GM12878 (cell line): ENCODE data around the gene LBR. TPM values are rescaled to one million over a fixed set of nuclear protein-coding genes. Genes with fewer than 3 reads are reported as not detected.

ENCODE experiments used
- ATAC-seq: fragments of 200-7000 bp; cut with Tn5 transposase; 3 replicates; pipeline ENCODE4 v1.9.1; 2020; ENCODE audit warnings: mild to moderate bottlenecking, moderate library complexity
- BruUV-seq: library from RNA; stranded (reverse); fragments of 400-500 nt; replicated peaks from 2 replicates; lab custom pipeline; 2021; lab: Mats Ljungman, UMichigan
- CTCF ChIA-PET: fragments of 300-600 bp; sonication (Branson Sonifier 250); formaldehyde crosslinking; extraction: SDS; loops from one replicate; lab custom pipeline; 2021; ENCODE audit warnings: inconsistent platforms; lab: Yijun Ruan, JAX
- POLR2A ChIA-PET: fragments of 350-600 bp; formaldehyde crosslinking; extraction: SDS; loops from one replicate; lab custom pipeline; 2021; ENCODE audit warnings: inconsistent platforms; lab: Charles Lee
- RAD21 ChIA-PET: fragments of 300-600 bp; sonication (Branson Sonifier 250); formaldehyde crosslinking; loops from one replicate; lab custom pipeline; 2023; ENCODE audit warnings: antibody characterized with exemption; ENCODE audit not compliant: unreplicated experiment; lab: Charles Lee
- SMC1A ChIA-PET: fragments of 300-600 bp; sonication (Branson Sonifier 250); formaldehyde crosslinking; loops from one replicate; lab custom pipeline; 2023; ENCODE audit not compliant: unreplicated experiment, uncharacterized antibody; lab: Charles Lee
- DNase-seq: peaks from one replicate; pipeline ENCODE4 v3.0.0-alpha.2; 2011; ENCODE audit warnings: low read depth, low spot score
- FAIRE-seq: peaks from 3 replicates; lab custom pipeline; 2011; peaks lifted over from hg19 to GRCh38; lab: Jason Lieb, UNC
- H2AFZ ChIP-seq: 2 replicates; pipeline ENCODE4 v1.6.0; 2011; ENCODE audit warnings: low read depth, low read length, control low read depth; ENCODE audit not compliant: control insufficient read depth
- H3K27ac ChIP-seq: 2 replicates; pipeline ENCODE4 v1.5.1; 2011; ENCODE audit warnings: control low read depth; ENCODE audit not compliant: control insufficient read depth, insufficient read depth
- H3K27me3 ChIP-seq, 2 experiments: replicated peaks in 1 of 2; 2 replicates each; pipeline versions ENCODE4 v1.6.0 to v1.6.1; 2011; ENCODE audit warnings: low read length in 1 of 2; ENCODE audit not compliant: control insufficient read depth in 2 of 2, insufficient read depth in 2 of 2
- H3K36me3 ChIP-seq, 2 experiments: 2 replicates each; pipeline ENCODE4 v1.5.1; 2011; ENCODE audit warnings: low read length in 1 of 2; ENCODE audit not compliant: control insufficient read depth in 2 of 2, insufficient read depth in 2 of 2
- H3K4me1 ChIP-seq: 2 replicates; pipeline ENCODE4 v1.6.1; 2011; ENCODE audit warnings: mild to moderate bottlenecking, low read length, moderate library complexity, mixed read lengths; ENCODE audit not compliant: control insufficient read depth, insufficient read depth
- H3K4me2 ChIP-seq: 2 replicates; pipeline ENCODE4 v1.6.0; 2011; ENCODE audit warnings: control low read depth; ENCODE audit not compliant: control insufficient read depth, insufficient read depth
- H3K4me3 ChIP-seq: fragments of 200-600 bp; sonication (generic); 2 replicates; pipeline ENCODE4 v1.5.1; 2016
- H3K79me2 ChIP-seq: 2 replicates; pipeline ENCODE4 v1.6.0; 2011; ENCODE audit warnings: low read length; ENCODE audit not compliant: control insufficient read depth, insufficient read depth
- H3K9ac ChIP-seq: 2 replicates; pipeline ENCODE4 v1.8.0; 2011; ENCODE audit warnings: low read length, control low read depth, mixed read lengths; ENCODE audit not compliant: control insufficient read depth, insufficient read depth
- H3K9me3 ChIP-seq: replicated peaks from 3 replicates; pipeline ENCODE4 v1.5.1; 2011; ENCODE audit warnings: mild to moderate bottlenecking, low read length; ENCODE audit not compliant: control insufficient read depth, insufficient read depth
- H4K20me1 ChIP-seq: 2 replicates; pipeline ENCODE4 v1.6.0; 2011; ENCODE audit not compliant: control insufficient read depth, insufficient read depth
- BCL11A ChIP-seq: IDR thresholded peaks from 2 replicates; pipeline ENCODE4 v1.6.1; 2011; ENCODE audit warnings: low read depth, low read length
- CHD4 ChIP-seq: fragments of 200-600 bp; sonication (generic); IDR thresholded peaks from 2 replicates; pipeline ENCODE4 v1.6.1; 2016; ENCODE audit warnings: mild to moderate bottlenecking
- EP300 ChIP-seq, 2 experiments: fragments of 150-350 bp in 1 of 2; IDR thresholded peaks; 2 replicates each; pipeline ENCODE4 v1.6.1; 2011 to 2012; ENCODE audit warnings: low read depth in 2 of 2, low read length in 2 of 2, borderline replicate concordance in 1 of 2, improper control_type of control experiment in 1 of 2, inconsistent platforms in 1 of 2; ENCODE audit not compliant: control insufficient read depth in 1 of 2
- FOS ChIP-seq: IDR thresholded peaks from 3 replicates; pipeline ENCODE4 v1.6.1; 2011; ENCODE audit warnings: borderline replicate concordance; ENCODE audit not compliant: insufficient read length; ENCODE audit errors: extremely low read depth
- GABPA ChIP-seq: IDR thresholded peaks from 2 replicates; pipeline ENCODE4 v1.6.1; 2014; ENCODE audit warnings: antibody characterized with exemption, low read depth, mild to moderate bottlenecking, inconsistent platforms
- GATAD2B ChIP-seq: fragments of 450-650 bp; conservative IDR thresholded peaks from 2 replicates; pipeline ENCODE4 v1.6.1; 2017; ENCODE audit warnings: low read depth, mild to moderate bottlenecking, moderate library complexity
- HDAC6 ChIP-seq: fragments of 200-600 bp; sonication (generic); IDR thresholded peaks from one replicate; pipeline ENCODE4 v1.8.0; 2017; ENCODE audit warnings: antibody characterized with exemption; ENCODE audit not compliant: unreplicated experiment
- NFYB ChIP-seq: IDR thresholded peaks from 2 replicates; pipeline ENCODE4 v1.6.1; 2011; ENCODE audit warnings: low read depth, mild to moderate bottlenecking, low read length, improper control_type of control experiment, moderate library complexity; ENCODE audit not compliant: insufficient read depth
- NRF1 ChIP-seq: conservative IDR thresholded peaks from 2 replicates; pipeline ENCODE4 v1.6.1; 2011; ENCODE audit warnings: mild to moderate bottlenecking, low read depth, low read length, improper control_type of control experiment
- POLR2AphosphoS2 ChIP-seq: IDR thresholded peaks from 2 replicates; pipeline ENCODE4 v1.6.1; 2011; ENCODE audit warnings: low read depth, mild to moderate bottlenecking, low read length, improper control_type of control experiment, moderate library complexity
- RAD21 ChIP-seq: IDR thresholded peaks from 2 replicates; pipeline ENCODE4 v1.6.1; 2011; ENCODE audit warnings: mild to moderate bottlenecking, low read depth, low read length, moderate library complexity; ENCODE audit not compliant: insufficient read depth
- SMAD1 ChIP-seq: fragments of 450-650 bp; IDR thresholded peaks from 2 replicates; pipeline ENCODE4 v1.6.1; 2018; ENCODE audit warnings: mild to moderate bottlenecking, low read depth; ENCODE audit not compliant: partially characterized antibody
- SMAD5 ChIP-seq: IDR thresholded peaks from 2 replicates; pipeline ENCODE4 v1.6.1; 2016; ENCODE audit warnings: antibody characterized with exemption, low read depth
- TARDBP ChIP-seq: IDR thresholded peaks from 2 replicates; pipeline ENCODE4 v1.6.1; 2016; ENCODE audit warnings: borderline replicate concordance
- ZBED1 ChIP-seq: IDR thresholded peaks from 2 replicates; pipeline ENCODE4 v1.6.1; 2016; ENCODE audit warnings: borderline replicate concordance
- ZNF622 ChIP-seq: fragments of 450-650 bp; IDR thresholded peaks from 2 replicates; pipeline ENCODE4 v1.6.1; 2017; ENCODE audit warnings: mild to moderate bottlenecking, inconsistent platforms
- WGBS: methylation state at CpG from one replicate; pipeline ENCODE4 v1.1.6; 2016; ENCODE audit warnings: low lambda C conversion rate; ENCODE audit not compliant: insufficient replicate concordance, insufficient coverage; ENCODE audit errors: missing lambda C conversion rate; 5-methylcytosine and 5-hydroxymethylcytosine counted together
- in situ Hi-C: fragments of 300-500 bp; cut with MboI; formaldehyde crosslinking; loops from 9 replicates; pipeline ENCODE4 v1.14.3; 2018; ENCODE audit warnings: mixed read lengths
- intact Hi-C: fragments of 100-400 bp; cut with micrococcal nuclease; formaldehyde crosslinking; loops from one replicate; pipeline ENCODE4 v1.14.2; 2022; ENCODE audit not compliant: unreplicated experiment
- polyA plus RNA-seq, 11 experiments: library from polyadenylated mRNA; depleted of rRNA in 4 of 11; unstranded in 6 of 11; stranded (reverse) in 5 of 11; fragments of >200 nt; fragmentation: Nextera tagmentation in 4 of 11; fragmentation: Illumina TruSeq in 1 of 11; extraction: Ambion mirVana in 4 of 11; extraction: Trizol in 1 of 11; gene quantifications; 1 replicate in 1 of 11; 2 replicates in 10 of 11; pipeline versions ENCODE4 v1.2.1 to v1.2.3, GENCODE V29; 2011 to 2016; ENCODE audit warnings: inconsistent platforms in 2 of 11, missing spikeins in 2 of 11, low read depth in 1 of 11
- total RNA-seq, 4 experiments: library from RNA; depleted of rRNA in 3 of 4; stranded (reverse); fragments of >200 nt in 3 of 4; fragmentation: Illumina TruSeq in 1 of 4; extraction: Trizol in 1 of 4; gene quantifications; 2 replicates each; pipeline versions ENCODE4 v1.2.1 to v1.2.3, GENCODE V29; 2013 to 2021
- TF ChIP-seq, protein P1 (sequence below), 3 experiments: IDR thresholded peaks in 2 of 3; conservative IDR thresholded peaks in 1 of 3; 2 replicates each; pipeline ENCODE4 v1.5.1; 2011; ENCODE audit warnings: low read depth in 3 of 3, low read length in 3 of 3, mild to moderate bottlenecking in 3 of 3, control low read depth in 2 of 3, moderate library complexity in 2 of 3, inconsistent platforms in 1 of 3, mixed read lengths in 1 of 3; ENCODE audit not compliant: control insufficient read depth in 2 of 3, insufficient read depth in 1 of 3; ENCODE audit errors: extremely low read depth in 1 of 3
- TF ChIP-seq, protein P2 (sequence below): IDR thresholded peaks from 2 replicates; pipeline ENCODE4 v1.6.1; 2012; ENCODE audit warnings: low read depth, low read length, improper control_type of control experiment
- TF ChIP-seq, protein P3 (sequence below): fragments of 450-650 bp; IDR thresholded peaks from 2 replicates; pipeline ENCODE4 v1.6.1; 2016; ENCODE audit warnings: mild to moderate bottlenecking

Gene LBR
- total and polyA plus RNA-seq, 10 of the 15 experiments (the other 5 are each of a cell fraction or from before 2014, with no cell fraction given), result 81.8 to 178 (median 114) TPM

DNA sequence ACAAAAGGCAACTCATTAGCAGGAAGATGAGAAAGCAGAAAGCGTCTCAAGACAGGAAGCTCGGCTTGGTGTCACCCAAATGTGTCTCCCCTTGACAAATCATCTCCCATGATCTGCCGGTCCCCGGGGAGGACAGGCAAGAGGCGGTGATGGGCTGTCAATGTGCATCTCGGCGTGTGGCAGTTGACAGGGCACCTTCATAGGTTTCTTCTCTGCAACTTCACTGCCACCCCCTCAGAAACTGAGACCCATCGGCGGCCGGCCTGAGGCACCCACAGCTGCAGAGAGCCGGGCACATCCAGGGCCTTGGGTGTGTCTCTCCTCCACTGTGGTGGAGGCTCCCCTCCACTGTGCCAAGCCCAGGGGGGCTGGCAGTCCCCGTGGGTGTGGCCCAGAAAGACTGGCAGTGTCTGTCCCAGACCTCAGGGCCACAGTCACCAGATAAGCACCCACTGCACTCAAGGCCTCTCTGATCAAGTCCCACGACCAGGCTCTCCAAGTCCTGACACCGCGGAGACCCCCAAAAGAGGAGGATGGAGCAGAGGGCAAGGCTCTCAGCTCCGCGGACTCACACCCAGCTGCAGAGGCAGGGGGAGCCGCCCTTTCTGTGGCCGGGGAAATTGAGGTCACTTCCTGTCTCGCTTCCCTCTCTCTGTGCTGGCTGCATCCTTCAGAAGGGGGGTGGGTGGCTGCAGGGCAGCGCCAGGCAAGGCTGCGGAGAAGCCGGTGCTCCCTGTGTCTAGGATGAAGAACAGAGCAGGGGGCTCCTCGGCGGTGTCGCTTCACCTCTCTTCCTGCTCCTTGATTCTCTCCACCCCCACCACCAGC lies 39.6 kb upstream of the LBR start:
- peak overlapping the region; percentile 97 for H3K4me2 ChIP-seq
- RAD21 ChIA-PET, result interaction anchor here (0.5 to 2.2 kb wide), 10 partner anchors 12 to 597 kb away, joined by 3 to 13 read pairs (median 4); partner anchors contain the start of genes LBR and SRP9
- TF ChIP-seq EP300 (IDR thresholded peaks at IDR 0.05; ENCODE audit: borderline replicate concordance in 1 of 2, control insufficient read depth in 1 of 2, low read depth in 2 of 2, low read length in 2 of 2) (peak in 1 of 2 experiments; percentile 32; a peak in 1 of 4 replicates), GATAD2B (0 out of 2 replicates have a peak, but pooled peaks have one; percentile 63), POLR2AphosphoS2 (peak; percentile 69), TARDBP (no peak), CHD4 (no peak), GABPA (peak; percentile 97), ZBED1 (peak; percentile 32; the same call in 1 of the 2 replicates), BCL11A (no peak), ZNF622 (no peak), NFYB (no peak), FOS (no peak), SMAD1 (no peak), HDAC6 (no peak), RAD21 (0 out of 2 replicates have a peak, but pooled peaks have one; percentile 4), SMAD5 (peak; percentile 79), NRF1 (no peak)
- TF ChIP-seq, protein P1, sequence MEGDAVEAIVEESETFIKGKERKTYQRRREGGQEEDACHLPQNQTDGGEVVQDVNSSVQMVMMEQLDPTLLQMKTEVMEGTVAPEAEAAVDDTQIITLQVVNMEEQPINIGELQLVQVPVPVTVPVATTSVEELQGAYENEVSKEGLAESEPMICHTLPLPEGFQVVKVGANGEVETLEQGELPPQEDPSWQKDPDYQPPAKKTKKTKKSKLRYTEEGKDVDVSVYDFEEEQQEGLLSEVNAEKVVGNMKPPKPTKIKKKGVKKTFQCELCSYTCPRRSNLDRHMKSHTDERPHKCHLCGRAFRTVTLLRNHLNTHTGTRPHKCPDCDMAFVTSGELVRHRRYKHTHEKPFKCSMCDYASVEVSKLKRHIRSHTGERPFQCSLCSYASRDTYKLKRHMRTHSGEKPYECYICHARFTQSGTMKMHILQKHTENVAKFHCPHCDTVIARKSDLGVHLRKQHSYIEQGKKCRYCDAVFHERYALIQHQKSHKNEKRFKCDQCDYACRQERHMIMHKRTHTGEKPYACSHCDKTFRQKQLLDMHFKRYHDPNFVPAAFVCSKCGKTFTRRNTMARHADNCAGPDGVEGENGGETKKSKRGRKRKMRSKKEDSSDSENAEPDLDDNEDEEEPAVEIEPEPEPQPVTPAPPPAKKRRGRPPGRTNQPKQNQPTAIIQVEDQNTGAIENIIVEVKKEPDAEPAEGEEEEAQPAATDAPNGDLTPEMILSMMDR (IDR thresholded peaks at IDR 0.05 in 2 of 3, conservative IDR thresholded peaks at IDR 0.05 in 1 of 3; ENCODE audit: control insufficient read depth in 2 of 3, extremely low read depth in 1 of 3, insufficient read depth in 1 of 3, low read depth in 3 of 3, low read length in 3 of 3), result no peak
- TF ChIP-seq, protein P2, sequence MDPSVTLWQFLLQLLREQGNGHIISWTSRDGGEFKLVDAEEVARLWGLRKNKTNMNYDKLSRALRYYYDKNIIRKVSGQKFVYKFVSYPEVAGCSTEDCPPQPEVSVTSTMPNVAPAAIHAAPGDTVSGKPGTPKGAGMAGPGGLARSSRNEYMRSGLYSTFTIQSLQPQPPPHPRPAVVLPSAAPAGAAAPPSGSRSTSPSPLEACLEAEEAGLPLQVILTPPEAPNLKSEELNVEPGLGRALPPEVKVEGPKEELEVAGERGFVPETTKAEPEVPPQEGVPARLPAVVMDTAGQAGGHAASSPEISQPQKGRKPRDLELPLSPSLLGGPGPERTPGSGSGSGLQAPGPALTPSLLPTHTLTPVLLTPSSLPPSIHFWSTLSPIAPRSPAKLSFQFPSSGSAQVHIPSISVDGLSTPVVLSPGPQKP, result no peak
- TF ChIP-seq, protein P3, sequence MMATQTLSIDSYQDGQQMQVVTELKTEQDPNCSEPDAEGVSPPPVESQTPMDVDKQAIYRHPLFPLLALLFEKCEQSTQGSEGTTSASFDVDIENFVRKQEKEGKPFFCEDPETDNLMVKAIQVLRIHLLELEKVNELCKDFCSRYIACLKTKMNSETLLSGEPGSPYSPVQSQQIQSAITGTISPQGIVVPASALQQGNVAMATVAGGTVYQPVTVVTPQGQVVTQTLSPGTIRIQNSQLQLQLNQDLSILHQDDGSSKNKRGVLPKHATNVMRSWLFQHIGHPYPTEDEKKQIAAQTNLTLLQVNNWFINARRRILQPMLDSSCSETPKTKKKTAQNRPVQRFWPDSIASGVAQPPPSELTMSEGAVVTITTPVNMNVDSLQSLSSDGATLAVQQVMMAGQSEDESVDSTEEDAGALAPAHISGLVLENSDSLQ, result peak; percentile 84

More for the DNA sequence above, 39.6 kb upstream of the LBR start:
- no peaks in the 10 kb centered on the region for H3K79me2 ChIP-seq
- peak; percentile 96 for ATAC-seq
- intact Hi-C loops, result loop anchor here (1.0 to 5.0 kb wide), 5 partner anchors 22 to 645 kb away; partner anchors contain the start of genes H3-3A, LBR and PYCR2
- no peaks in the 10 kb centered on the region for H3K27me3 ChIP-seq
- H3K27ac ChIP-seq, result peak overlapping the region; percentile 96
- H4K20me1 ChIP-seq, result no peaks in the 10 kb centered on the region
- H3K36me3 ChIP-seq, result no peaks in the 10 kb centered on the region
- peak; percentile 98 for FAIRE-seq
- peak; percentile 74 for DNase-seq
- POLR2A ChIA-PET, result interaction anchor here (0.7 to 3.3 kb wide), 10 partner anchors 16 to 536 kb away, joined by 3 to 12 read pairs (median 4); partner anchors contain the start of genes PYCR2 and SRP9
- peaks cover 13% of the 10 kb centered on the region; the same call in 1 of the 2 replicates for H3K4me1 ChIP-seq
- in situ Hi-C loops, result no loop called here
- H3K9ac ChIP-seq, result peak overlapping the region; percentile 90
- peak overlapping the region; percentile 90 for H2AFZ ChIP-seq
- CTCF ChIA-PET, result interaction anchor here (0.7 to 2.9 kb wide), 10 partner anchors 14 to 597 kb away, joined by 3 to 16 read pairs (median 6); no protein-coding TSS in a partner anchor
- WGBS, result 3% methylated on average over 26 of the region's 26 CpGs
- H3K9me3 ChIP-seq, result no peaks in the 10 kb centered on the region
- peak overlapping the region; percentile 71 for H3K4me3 ChIP-seq
- no TSS peak for BruUV-seq
- SMC1A ChIA-PET, result interaction anchor here (0.9 to 2.1 kb wide), 6 partner anchors 11 to 310 kb away, joined by 3 to 14 read pairs (median 5); partner anchors contain the start of gene SRP9
